NCI-H128 (cell line): ENCODE results near the gene NDE1.
"Not testable (repeated sequence)": the region's sequence is repeated elsewhere in the genome, so short reads cannot be mapped to it uniquely, and the experiment has no call there.

Experiments used
- DNase-seq: peaks from one replicate; lab custom pipeline; 2025; ENCODE audit not compliant: unreplicated experiment; lab: John Stamatoyannopoulos, UW

NDE1 gene

GRCh38 chr16:15620611-15621195 lies 29.3 kb upstream of the NDE1 start:
- no peak for DNase-seq

GRCh38 chr16:15621456-15621855 lies 28.6 kb upstream of the NDE1 start:
- no peak for DNase-seq

- no peak for DNase-seq
These were observed 28.2 kb upstream of the NDE1 start for GRCh38 chr16:15621889-15622288.

- no peak for DNase-seq
These were observed 18.2 kb upstream of the NDE1 start for GRCh38 chr16:15631730-15632409.

- no peak for DNase-seq
These were observed 14.1 kb upstream of the NDE1 start for GRCh38 chr16:15635926-15636325.

- no peak for DNase-seq
These were observed 13.6 kb upstream of the NDE1 start for GRCh38 chr16:15636392-15636873.

GRCh38 chr16:15639061-15639568 lies 10.9 kb upstream of the NDE1 start:
- DNase-seq, result no peak

- no peak for DNase-seq
These were observed 9.1 kb upstream of the NDE1 start for GRCh38 chr16:15640966-15641365.

- DNase-seq, result no peak
These were observed 8.1 kb upstream of the NDE1 start for GRCh38 chr16:15641753-15642556.

GRCh38 chr16:15642557-15643047 lies 7.4 kb upstream of the NDE1 start:
- DNase-seq, result peak; percentile 8

GRCh38 chr16:15643048-15643945 lies 6.7 kb upstream of the NDE1 start, which contains the start of gene MARF1:
Gene MARF1 (minus strand): TSS chr16:15643154. CDS start chr16:15639233, 3,921 bp downstream.
- DNase-seq, result peak; percentile 72

- DNase-seq, result no peak
These were observed 6.1 kb upstream of the NDE1 start for GRCh38 chr16:15643946-15644250.

GRCh38 chr16:15644267-15644961 lies 5.6 kb upstream of the NDE1 start:
- DNase-seq, result no peak

GRCh38 chr16:15644962-15645465 lies 5.0 kb upstream of the NDE1 start:
- not testable (repeated sequence) for DNase-seq

GRCh38 chr16:15646557-15647293 lies 3.3 kb upstream of the NDE1 start:
- DNase-seq, result not testable (repeated sequence)

- no peak for DNase-seq
These were observed 2.6 kb upstream of the NDE1 start for GRCh38 chr16:15647294-15648014.

GRCh38 chr16:15648135-15648730 lies 1.8 kb upstream of the NDE1 start:
- DNase-seq, result no peak

GRCh38 chr16:15649311-15649710 lies 734 bp upstream of the NDE1 start:
- DNase-seq, result not testable (repeated sequence)
